Measurements from ENCODE around the gene ADAMTS12. TPM values are rescaled to one million over a fixed set of nuclear protein-coding genes. Genes with fewer than 3 reads are reported as not detected.

Gene ADAMTS12
- total RNA-seq, 3 donors from 2014 or later = 0.69 to 2.9 (median 0.72) TPM

- intact Hi-C loops (cut with DNase I, micrococcal nuclease) = no loop called here
- DNase-seq (no peak), ATAC-seq (no peak)
- no peak for TF ChIP-seq CTCF (IDR thresholded peaks at IDR 0.05)
- Histone ChIP-seq H3K4me1 (ENCODE audit: low read depth) (no peaks in the 10 kb centered on the region), H3K4me3 (no peak overlapping the region), H3K36me3 (ENCODE audit: low read depth) (no peaks in the 10 kb centered on the region), H3K9me3 (no peaks in the 10 kb centered on the region)
These were observed 297.8 kb downstream of the ADAMTS12 start for GRCh38 chr5:33594006-33594405.

- ATAC-seq (no peak), DNase-seq (no peak)
- no peak for TF ChIP-seq CTCF (IDR thresholded peaks at IDR 0.05)
- Histone ChIP-seq H3K4me3 (no peak overlapping the region), H3K4me1 (ENCODE audit: low read depth) (no peaks in the 10 kb centered on the region), H3K9me3 (no peaks in the 10 kb centered on the region), H3K36me3 (ENCODE audit: low read depth) (no peaks in the 10 kb centered on the region)
- intact Hi-C loops (cut with DNase I, micrococcal nuclease) = no loop called here
These were observed 299.5 kb downstream of the ADAMTS12 start for GRCh38 chr5:33592245-33592644.

- no peak for TF ChIP-seq CTCF (IDR thresholded peaks at IDR 0.05)
- Histone ChIP-seq H3K9me3 (no peaks in the 10 kb centered on the region), H3K4me1 (ENCODE audit: low read depth) (no peaks in the 10 kb centered on the region), H3K36me3 (ENCODE audit: low read depth) (no peaks in the 10 kb centered on the region), H3K4me3 (no peak overlapping the region)
- intact Hi-C loops (cut with DNase I, micrococcal nuclease) = no loop called here
- ATAC-seq = no peak
- DNase-seq = peak in 2 of 3 donors; percentile 35 to 47
These were observed 303.0 kb downstream of the ADAMTS12 start for GRCh38 chr5:33588654-33589372.

- no peak for DNase-seq
- ATAC-seq = no peak
These were observed 308.5 kb downstream of the ADAMTS12 start for GRCh38 chr5:33583332-33583731.

GRCh38 chr5:33582417-33582816, 309.4 kb downstream of the ADAMTS12 start:
- Histone ChIP-seq H3K9me3 (no peaks in the 10 kb centered on the region), H3K4me1 (ENCODE audit: low read depth) (no peaks in the 10 kb centered on the region), H3K4me3 (no peak overlapping the region), H3K36me3 (ENCODE audit: low read depth) (no peaks in the 10 kb centered on the region)
- ATAC-seq (no peak), DNase-seq (no peak)
- no peak for TF ChIP-seq CTCF (IDR thresholded peaks at IDR 0.05)
- intact Hi-C loops (cut with DNase I, micrococcal nuclease) = no loop called here

More at GRCh38 chr5:33583332-33583731, 308.5 kb downstream of the ADAMTS12 start:
- H3K4me1 ChIP-seq (ENCODE audit: low read depth) = no peaks in the 10 kb centered on the region
- H3K36me3 ChIP-seq (ENCODE audit: low read depth) = no peaks in the 10 kb centered on the region
- no peak overlapping the region for H3K4me3 ChIP-seq
- H3K9me3 ChIP-seq = no peaks in the 10 kb centered on the region
- intact Hi-C loops (cut with DNase I, micrococcal nuclease) = no loop called here
- no peak for TF ChIP-seq CTCF (IDR thresholded peaks at IDR 0.05)
